Ovary (tissue), 3 donors: Measurements from ENCODE around the gene RPAP2.

ENCODE experiments used
- CTCF ChIP-seq, 3 donors: fragments of 450-650 bp in 2 of 3; fragments of 200-600 bp in 1 of 3; IDR thresholded peaks; one replicate each; pipeline versions ENCODE4 v1.5.1 to v1.8.0; 2016 to 2022; ENCODE audit warnings: antibody characterized with exemption in 3 of 3, mild to moderate bottlenecking in 1 of 3
- EP300 ChIP-seq: sonication (generic); formaldehyde crosslinking; IDR thresholded peaks from one replicate; pipeline ENCODE4 v1.6.1; 2017; ENCODE audit warnings: antibody characterized with exemption
- POLR2A ChIP-seq: fragments of 450-650 bp; IDR thresholded peaks from one replicate; pipeline ENCODE4 v1.6.1; 2017; ENCODE audit warnings: antibody characterized with exemption, mild to moderate bottlenecking, moderate library complexity
- donor health status: DM: no; HTN: no; CAD: no.

DNA sequence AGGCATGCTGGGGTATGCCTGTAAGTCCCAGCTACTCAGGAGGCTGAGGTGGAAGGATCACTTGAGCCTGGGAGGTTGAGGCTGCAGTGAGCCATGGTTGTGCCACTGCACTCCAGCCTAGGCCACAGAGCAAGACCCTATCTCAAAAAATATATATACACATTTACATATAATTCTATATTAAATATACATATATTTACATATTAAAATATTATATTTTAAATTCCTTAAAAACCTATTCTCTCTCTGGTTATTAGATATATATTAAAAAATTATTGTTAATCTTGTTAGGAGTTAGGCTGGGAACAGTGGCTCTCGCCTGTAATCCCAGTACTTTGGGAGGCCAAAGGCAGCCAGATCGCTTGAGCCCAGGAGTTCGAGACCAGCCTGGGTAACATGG is 22.8 kb upstream of the RPAP2 start:
- no peak for TF ChIP-seq POLR2A
- no peak for TF ChIP-seq CTCF (IDR thresholded peaks at IDR 0.05)
- no peak for TF ChIP-seq EP300
